T-helper 2 cell treated with Interferon-gamma antibody and Interleukin-4, amounts not matched to agents 5 μg/mL and 100 μg/mL, for 36 hours (primary cell): ENCODE results near the gene TXNDC2.
"Not testable (repeated sequence)": the region's sequence is repeated elsewhere in the genome, so short reads cannot be mapped to it uniquely, and the experiment has no call there.

ENCODE experiments used
- DNase-seq: peaks from one replicate; pipeline ENCODE4 v3.0.0; 2021; ENCODE audit warnings: low spot score
- H3K27ac Mint-ChIP-seq: one replicate; pipeline ENCODE4 v1.8.0; 2021; ENCODE audit warnings: mild to moderate bottlenecking, mixed read lengths
- H3K27me3 Mint-ChIP-seq: one replicate; pipeline ENCODE4 v1.8.0; 2021; ENCODE audit warnings: low read depth, mixed read lengths
- H3K36me3 Mint-ChIP-seq: one replicate; pipeline ENCODE4 v1.8.0; 2021; ENCODE audit warnings: low read depth, mixed read lengths
- H3K4me1 Mint-ChIP-seq: one replicate; pipeline ENCODE4 v1.8.0; 2021; ENCODE audit warnings: low read depth, mixed read lengths
- H3K4me3 Mint-ChIP-seq: one replicate; pipeline ENCODE4 v1.8.0; 2022; ENCODE audit warnings: mild to moderate bottlenecking, moderate library complexity, mixed read lengths
- H3K9me3 Mint-ChIP-seq: one replicate; pipeline ENCODE4 v1.8.0; 2021; ENCODE audit warnings: mixed read lengths

The TXNDC2 gene

DNA sequence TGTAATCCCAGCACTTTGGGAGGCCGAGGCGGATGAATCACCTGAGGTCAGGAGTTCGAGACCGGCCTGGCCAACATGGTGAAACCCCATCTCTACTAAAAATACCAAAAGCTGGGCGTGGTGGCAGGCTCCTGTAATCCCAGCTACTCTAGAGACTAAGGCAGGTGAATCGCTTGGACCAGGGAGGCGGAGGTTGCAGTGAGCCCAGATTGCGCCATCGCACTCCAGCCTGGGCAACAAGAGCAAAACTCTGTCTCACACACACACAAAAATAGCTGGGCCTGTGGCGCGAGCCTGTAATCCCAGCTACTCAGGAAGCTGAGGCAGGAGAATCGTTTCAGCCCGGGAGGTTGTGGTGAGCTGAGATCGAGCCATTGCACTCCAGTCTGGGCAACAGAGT is 16.5 kb downstream of the TXNDC2 start:
- not testable (repeated sequence) for H3K27ac Mint-ChIP-seq, H3K4me3 Mint-ChIP-seq, H3K9me3 Mint-ChIP-seq, DNase-seq, H3K36me3 Mint-ChIP-seq
- Mint-ChIP-seq H3K4me1 (peaks cover 20% of the 10 kb centered on the region), H3K27me3 (peaks cover 20% of the 10 kb centered on the region)

DNA sequence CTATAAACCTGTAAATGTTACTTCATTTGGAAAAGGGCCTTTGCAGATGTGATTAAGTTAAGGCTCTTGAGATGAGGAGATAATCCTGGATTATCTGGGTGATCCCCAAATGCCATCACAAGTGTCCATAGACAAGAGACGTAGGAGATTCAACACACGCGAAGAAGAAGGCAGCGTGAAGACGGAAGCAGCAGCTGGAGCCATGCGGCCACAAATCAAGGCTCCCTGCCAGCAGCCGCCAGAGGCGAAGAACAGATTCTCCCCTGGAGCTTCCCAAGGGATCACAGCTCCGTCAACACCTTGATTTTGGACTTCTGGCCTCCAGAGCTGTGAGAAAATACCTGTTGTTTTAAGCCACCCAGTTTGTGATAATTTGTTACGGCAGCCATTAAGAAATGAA is 17.1 kb downstream of the TXNDC2 start:
- peaks cover 16% of the 10 kb centered on the region for H3K4me1 Mint-ChIP-seq
- H3K4me3 Mint-ChIP-seq, result no peak overlapping the region
- no peaks in the 10 kb centered on the region for H3K36me3 Mint-ChIP-seq
- peaks cover 24% of the 10 kb centered on the region for H3K27me3 Mint-ChIP-seq
- H3K27ac Mint-ChIP-seq, result no peak overlapping the region
- no peak for DNase-seq
- no peaks in the 10 kb centered on the region for H3K9me3 Mint-ChIP-seq

DNA sequence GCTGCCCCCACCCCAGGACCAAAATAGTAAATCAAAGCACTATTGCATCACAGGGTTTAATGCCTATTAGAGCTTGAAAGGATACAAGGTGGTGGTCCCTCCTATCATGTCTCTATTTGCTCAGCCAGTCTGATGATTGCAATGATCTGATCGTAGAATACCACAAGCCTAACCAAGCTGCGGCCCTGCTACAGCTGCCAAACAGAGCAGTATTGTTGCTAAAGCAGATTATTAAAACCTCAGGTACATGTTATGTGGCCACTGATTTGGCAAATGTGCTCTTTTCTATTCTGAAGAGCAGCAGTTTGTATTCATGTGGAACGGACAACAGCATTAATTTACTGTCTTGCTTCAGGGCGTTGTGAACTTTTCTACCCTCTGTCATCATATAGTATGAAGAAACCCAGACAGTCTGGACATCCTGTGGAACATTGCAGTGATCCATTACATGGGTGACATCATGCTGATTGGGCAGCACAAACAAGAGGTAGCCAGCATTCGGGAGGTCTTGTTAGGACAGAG is 19.7 kb downstream of the TXNDC2 start:
- Mint-ChIP-seq H3K27ac (no peak overlapping the region), H3K9me3 (no peaks in the 10 kb centered on the region), H3K36me3 (no peaks in the 10 kb centered on the region), H3K4me3 (no peak overlapping the region), H3K27me3 (peaks cover 38% of the 10 kb centered on the region), H3K4me1 (peaks cover 1% of the 10 kb centered on the region)
- DNase-seq, result no peak

DNA sequence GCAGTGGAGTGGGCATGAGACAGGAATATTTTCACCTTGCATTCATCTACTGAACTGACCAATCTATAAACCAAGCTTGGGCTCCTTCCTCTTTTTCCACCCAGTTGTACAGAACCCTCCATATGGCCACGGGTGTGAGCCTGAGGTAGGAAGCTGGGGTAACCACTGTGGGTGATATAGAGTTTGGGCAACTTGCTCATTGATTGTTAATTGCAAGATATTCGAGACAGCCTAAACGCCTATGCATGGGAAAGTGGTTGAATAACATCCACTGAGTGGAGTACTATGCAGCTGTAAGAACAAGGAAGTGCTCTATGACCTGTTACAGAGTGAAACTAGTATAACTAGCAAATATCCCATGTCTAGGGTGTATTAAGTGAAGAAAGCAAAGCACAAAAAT is 20.7 kb downstream of the TXNDC2 start:
- peaks cover 38% of the 10 kb centered on the region for H3K27me3 Mint-ChIP-seq
- H3K36me3 Mint-ChIP-seq, result no peaks in the 10 kb centered on the region
- H3K9me3 Mint-ChIP-seq, result no peaks in the 10 kb centered on the region
- H3K27ac Mint-ChIP-seq, result no peak overlapping the region
- DNase-seq, result no peak
- no peaks in the 10 kb centered on the region for H3K4me1 Mint-ChIP-seq
- H3K4me3 Mint-ChIP-seq, result no peak overlapping the region

DNA sequence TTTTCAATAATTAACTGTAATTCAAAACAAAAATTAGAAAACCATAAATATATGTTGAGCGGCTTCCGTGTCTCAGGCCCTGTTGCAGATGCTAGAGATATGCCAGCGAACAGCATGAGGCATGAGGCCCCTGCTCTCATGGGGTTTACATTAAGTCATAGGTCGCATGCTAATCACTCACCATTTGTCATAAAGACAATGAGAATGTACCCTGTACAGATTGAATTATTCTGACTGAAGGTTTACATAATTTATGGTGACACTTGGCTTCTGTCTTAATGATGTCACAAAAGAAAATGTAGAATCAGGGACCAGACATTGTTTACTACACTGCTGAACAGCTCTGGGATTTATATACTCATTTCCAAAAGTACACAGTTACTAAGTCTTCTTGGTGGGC is 22.1 kb downstream of the TXNDC2 start:
- H3K36me3 Mint-ChIP-seq, result no peaks in the 10 kb centered on the region
- no peak overlapping the region for H3K27ac Mint-ChIP-seq
- DNase-seq, result no peak
- H3K4me3 Mint-ChIP-seq, result no peak overlapping the region
- peaks cover under 1% of the 10 kb centered on the region for H3K4me1 Mint-ChIP-seq
- H3K9me3 Mint-ChIP-seq, result no peaks in the 10 kb centered on the region
- peaks cover 38% of the 10 kb centered on the region for H3K27me3 Mint-ChIP-seq

DNA sequence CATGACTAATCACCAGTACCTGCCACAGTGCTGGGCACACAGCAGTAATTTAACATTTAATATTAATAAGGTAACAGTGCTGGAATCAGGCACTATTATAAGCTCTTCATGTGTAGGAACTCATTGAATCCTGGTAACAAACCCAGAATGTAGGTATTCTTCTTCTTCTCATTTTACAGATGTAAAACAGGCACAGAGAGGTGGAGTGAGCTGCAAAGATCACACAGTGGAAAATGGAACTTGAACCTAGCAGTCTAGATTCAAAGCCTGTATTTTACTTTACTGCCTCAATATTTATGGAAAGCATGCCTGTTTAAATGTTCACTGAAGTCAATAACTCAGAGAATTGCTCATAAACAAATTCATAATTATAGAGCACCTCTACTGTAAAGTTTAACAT is 24.3 kb downstream of the TXNDC2 start:
- no peak for DNase-seq
- H3K9me3 Mint-ChIP-seq, result no peaks in the 10 kb centered on the region
- H3K4me3 Mint-ChIP-seq, result no peak overlapping the region
- peaks cover 33% of the 10 kb centered on the region for H3K27me3 Mint-ChIP-seq
- peaks cover 6% of the 10 kb centered on the region for H3K4me1 Mint-ChIP-seq
- no peak overlapping the region for H3K27ac Mint-ChIP-seq
- H3K36me3 Mint-ChIP-seq, result no peaks in the 10 kb centered on the region

DNA sequence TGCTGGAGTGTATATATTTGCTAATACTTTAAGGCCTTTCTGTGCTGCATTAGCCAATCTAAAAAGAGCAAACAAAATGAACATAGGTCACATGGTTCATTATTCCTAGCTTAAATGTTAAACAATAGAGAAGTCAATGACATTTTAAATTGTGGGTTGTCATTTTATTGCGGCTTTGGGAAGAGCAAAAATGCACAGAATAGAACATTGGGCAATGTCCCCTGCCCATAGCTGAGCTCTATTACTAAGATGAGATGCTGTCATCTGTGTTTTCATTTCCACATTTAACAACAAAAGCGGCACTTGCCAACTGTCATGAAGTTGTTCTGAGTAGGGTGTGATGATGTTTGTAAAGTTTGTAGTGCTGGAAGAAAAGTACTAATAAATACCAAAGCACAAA is 24.9 kb downstream of the TXNDC2 start:
- Mint-ChIP-seq H3K27ac (no peak overlapping the region), H3K4me3 (no peak overlapping the region), H3K9me3 (no peaks in the 10 kb centered on the region), H3K36me3 (peaks cover under 1% of the 10 kb centered on the region), H3K4me1 (peaks cover 11% of the 10 kb centered on the region), H3K27me3 (peaks cover 30% of the 10 kb centered on the region)
- no peak for DNase-seq

DNA sequence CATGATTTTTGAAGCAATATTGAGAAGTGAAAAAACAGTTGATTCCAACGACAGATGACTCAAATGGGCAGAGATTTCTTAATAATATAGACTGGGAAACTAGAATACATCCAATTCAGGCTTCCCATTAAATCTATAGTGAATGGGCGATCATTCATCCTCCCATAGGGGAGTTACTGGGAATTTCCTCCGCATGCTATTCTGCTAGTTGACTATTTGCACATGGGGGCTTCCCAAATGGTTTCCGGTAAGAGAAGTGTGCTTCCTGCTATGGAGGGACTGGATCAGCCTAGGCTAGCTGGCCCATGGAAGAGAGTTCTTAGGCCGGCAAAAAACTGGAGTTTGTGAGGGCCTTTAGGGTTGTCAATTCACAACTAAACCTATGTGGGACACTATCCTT is 25.5 kb downstream of the TXNDC2 start:
- peaks cover 1% of the 10 kb centered on the region for H3K36me3 Mint-ChIP-seq
- no peak overlapping the region for H3K27ac Mint-ChIP-seq
- no peak for DNase-seq
- no peak overlapping the region for H3K4me3 Mint-ChIP-seq
- H3K4me1 Mint-ChIP-seq, result peaks cover 17% of the 10 kb centered on the region
- H3K27me3 Mint-ChIP-seq, result peaks cover 25% of the 10 kb centered on the region
- no peaks in the 10 kb centered on the region for H3K9me3 Mint-ChIP-seq

DNA sequence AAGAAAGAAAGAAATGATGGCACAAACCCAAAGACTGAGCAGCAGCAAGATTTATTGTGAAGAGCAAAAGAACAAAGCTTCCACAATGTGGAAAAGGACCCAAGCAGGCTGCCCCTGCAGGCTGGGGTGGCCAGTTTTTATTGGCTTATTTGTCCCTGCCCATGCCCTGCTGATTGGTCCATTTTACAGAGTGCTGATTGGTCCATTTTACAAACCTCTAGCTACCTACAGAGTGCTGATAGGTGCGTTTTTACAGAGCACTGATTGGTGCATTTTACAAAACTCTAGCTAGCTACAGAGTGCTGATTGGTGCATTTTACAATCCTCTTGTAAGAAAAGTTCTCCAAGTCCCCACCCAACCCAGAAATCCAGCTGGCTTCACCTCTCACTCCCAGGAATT is 26.5 kb downstream of the TXNDC2 start:
- H3K9me3 Mint-ChIP-seq, DNase-seq, H3K27ac Mint-ChIP-seq, H3K36me3 Mint-ChIP-seq: not testable (repeated sequence)
- peak overlapping the region; percentile 90 for H3K4me3 Mint-ChIP-seq
- H3K27me3 Mint-ChIP-seq, result peaks cover 18% of the 10 kb centered on the region
- H3K4me1 Mint-ChIP-seq, result peaks cover 22% of the 10 kb centered on the region

DNA sequence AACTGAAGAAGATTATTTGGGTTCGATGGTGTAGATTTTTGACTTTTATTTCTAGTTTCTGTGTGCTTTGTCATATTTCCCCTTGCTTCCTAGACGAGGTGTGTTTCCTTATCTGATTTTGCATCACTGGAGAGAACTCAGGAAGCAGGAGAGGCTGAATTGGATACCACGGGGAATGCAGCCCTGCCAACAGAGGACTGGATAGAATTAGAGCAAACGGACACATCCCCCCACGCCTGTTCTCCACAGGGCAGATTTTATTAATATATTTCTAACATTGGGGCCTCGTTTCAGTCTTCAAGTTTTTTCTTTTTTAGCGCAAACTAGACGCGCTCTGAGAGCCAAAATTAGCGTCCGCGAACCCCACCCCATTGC is 27.4 kb downstream of the TXNDC2 start:
- peak overlapping the region; percentile 90 for H3K4me3 Mint-ChIP-seq
- H3K9me3 Mint-ChIP-seq, result no peaks in the 10 kb centered on the region
- no peak for DNase-seq
- peaks cover 22% of the 10 kb centered on the region for H3K4me1 Mint-ChIP-seq
- peak overlapping the region; percentile 94 for H3K27ac Mint-ChIP-seq
- peaks cover 1% of the 10 kb centered on the region for H3K36me3 Mint-ChIP-seq
- H3K27me3 Mint-ChIP-seq, result peaks cover 13% of the 10 kb centered on the region

DNA sequence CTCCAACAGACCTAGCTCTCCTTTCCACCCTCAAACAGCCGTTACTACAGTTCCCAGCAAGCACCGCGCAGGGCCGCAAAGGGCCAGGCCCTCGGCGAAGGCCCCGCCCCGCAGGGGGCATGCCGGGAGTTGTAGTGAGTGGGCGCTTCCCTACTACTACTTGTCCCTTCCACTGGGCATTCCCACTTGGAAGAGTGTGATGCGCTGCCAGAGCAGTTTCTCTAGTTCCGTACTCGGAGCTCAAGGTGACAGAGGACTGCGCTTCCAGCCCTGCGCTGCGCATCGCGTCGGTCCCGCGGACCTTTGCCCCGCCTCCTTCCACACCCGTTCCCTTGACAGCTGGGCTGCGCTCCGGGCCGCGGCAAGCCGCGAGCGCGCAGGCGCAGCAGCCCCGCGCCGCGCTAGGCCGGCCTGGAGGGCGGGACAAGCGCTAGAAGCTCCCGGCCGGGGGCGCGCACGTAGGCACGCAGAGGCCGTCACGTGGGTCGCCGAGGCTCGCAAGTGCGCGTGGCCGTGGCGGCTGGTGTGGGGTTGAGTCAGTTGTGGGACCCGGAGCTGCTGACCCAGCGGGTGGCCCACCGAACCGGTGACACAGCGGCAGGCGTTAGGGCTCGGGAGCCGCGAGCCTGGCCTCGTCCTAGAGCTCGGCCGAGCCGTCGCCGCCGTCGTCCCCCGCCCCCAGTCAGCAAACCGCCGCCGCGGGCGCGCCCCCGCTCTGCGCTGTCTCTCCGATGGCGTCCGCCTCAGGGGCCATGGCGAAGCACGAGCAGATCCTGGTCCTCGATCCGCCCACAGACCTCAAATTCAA is 28.0 kb downstream of the TXNDC2 start, which contains the start of gene VAPA:
VAPA (plus strand) TSS at position 491 of the 808 bp plus-strand sequence; CDS start at position 732, 241 bp downstream.
- Mint-ChIP-seq H3K27ac (peak within 1 kb of the TSS; percentile 94), H3K4me1 (peaks cover 22% of the 10 kb centered on the region), H3K36me3 (peaks cover 1% of the 10 kb centered on the region), H3K4me3 (peak within 1 kb of the TSS; percentile 90), H3K27me3 (peaks cover 10% of the 10 kb centered on the region), H3K9me3 (no peaks in the 10 kb centered on the region)
- DNase-seq, result peak; percentile 96

DNA sequence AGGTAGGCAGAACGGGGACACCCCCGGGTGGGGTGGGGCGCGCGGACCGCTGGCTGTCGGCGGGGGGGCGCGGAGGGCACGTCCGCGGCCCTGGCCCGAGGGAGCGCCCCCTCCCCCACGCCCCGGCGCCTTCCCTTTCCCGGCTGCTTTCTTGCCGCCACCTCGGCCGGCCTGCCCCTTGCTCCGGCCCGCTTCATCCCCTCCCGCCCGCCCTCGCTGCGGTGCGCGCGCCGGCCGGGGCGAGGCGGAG is 28.5 kb downstream of the TXNDC2 start:
- peaks cover 22% of the 10 kb centered on the region for H3K4me1 Mint-ChIP-seq
- DNase-seq, result no peak
- peaks cover 1% of the 10 kb centered on the region for H3K36me3 Mint-ChIP-seq
- no peaks in the 10 kb centered on the region for H3K9me3 Mint-ChIP-seq
- peak overlapping the region; percentile 90 for H3K4me3 Mint-ChIP-seq
- peak overlapping the region; percentile 84 for H3K27ac Mint-ChIP-seq
- peaks cover 5% of the 10 kb centered on the region for H3K27me3 Mint-ChIP-seq

DNA sequence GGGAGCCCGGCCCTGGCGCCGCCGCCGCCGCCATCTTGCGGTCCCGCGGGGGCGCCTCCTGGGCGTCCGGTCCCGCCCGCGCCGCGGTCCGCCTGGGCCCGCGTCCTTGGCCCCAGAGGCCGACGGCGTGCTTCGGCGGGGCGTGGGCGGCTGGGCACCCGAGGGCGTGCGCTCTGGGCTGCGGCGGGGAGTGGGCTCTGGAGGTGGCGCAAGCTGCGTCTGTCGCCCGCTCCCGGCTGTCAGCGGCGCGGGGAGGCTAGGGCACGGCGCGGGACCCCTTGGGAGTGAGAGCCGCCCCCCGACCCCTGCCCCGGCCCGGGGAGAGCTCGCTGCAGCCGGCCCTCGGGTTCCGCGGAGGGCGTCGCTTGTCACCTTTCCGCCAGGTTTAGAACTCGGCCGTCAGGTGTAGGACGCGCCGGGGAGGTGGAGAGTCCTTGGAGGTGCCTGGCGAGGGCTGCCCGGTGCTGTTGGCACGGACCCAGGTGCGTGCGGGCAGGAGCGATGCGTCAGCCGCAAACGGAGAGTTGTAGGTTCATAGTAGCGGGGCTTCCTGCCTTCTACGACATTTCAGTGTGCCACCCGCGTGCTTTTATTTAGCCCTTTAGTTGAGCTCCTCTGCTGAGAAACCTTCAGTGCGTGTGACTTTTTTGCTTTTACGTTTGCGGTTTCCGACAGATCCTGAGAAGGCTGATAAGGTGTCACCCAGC is 29.0 kb downstream of the TXNDC2 start:
- H3K9me3 Mint-ChIP-seq, result no peaks in the 10 kb centered on the region

DNA sequence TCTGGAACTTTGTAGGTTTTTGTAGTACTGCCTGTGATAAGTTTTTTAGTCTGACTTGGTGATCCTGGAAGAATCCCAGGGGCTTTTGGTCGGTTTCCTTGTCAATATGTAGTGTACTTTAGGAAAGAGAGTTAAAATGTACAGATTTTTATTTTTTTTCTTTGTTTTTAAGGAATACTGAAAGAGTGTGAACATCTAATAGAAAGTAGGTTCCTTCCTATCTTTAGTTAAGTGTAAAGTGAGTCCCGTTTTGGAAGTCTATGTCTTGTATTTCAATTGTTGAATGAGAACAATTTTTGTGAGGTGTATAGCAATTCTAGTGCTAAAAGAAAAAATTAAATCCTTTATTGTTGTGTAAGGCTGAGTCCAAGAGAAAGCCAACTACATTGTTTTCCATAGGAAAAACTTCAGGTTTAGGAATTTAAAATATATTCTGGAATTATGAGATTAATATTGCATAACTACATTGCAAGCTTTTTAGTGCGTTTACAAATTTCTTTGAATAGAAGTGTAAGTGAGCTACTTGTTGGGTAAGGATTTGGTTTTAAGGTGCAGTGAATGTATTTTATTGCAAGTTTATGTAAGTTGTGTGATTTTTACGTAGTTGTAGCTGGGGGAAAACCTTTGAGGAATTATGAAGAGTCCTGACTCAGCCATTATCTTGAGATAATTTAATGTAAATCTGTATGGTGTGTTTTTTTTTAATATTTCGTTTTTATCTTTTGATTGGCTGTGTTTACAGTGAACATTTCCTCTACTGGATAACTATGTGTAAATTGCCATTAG is 29.7 kb downstream of the TXNDC2 start:
- Mint-ChIP-seq H3K27me3 (no peaks in the 10 kb centered on the region), H3K4me1 (peaks cover 22% of the 10 kb centered on the region), H3K9me3 (no peaks in the 10 kb centered on the region), H3K36me3 (peaks cover 1% of the 10 kb centered on the region), H3K27ac (peak overlapping the region; percentile 85), H3K4me3 (peak overlapping the region; percentile 84)
- no peak for DNase-seq

More for the DNA sequence above, 29.0 kb downstream of the TXNDC2 start:
- peaks cover 1% of the 10 kb centered on the region for H3K36me3 Mint-ChIP-seq
- peak; percentile 76 for DNase-seq
- H3K27ac Mint-ChIP-seq, result peak overlapping the region; percentile 85
- H3K4me1 Mint-ChIP-seq, result peaks cover 22% of the 10 kb centered on the region
- peak overlapping the region; percentile 84 for H3K4me3 Mint-ChIP-seq
- H3K27me3 Mint-ChIP-seq, result peaks cover under 1% of the 10 kb centered on the region
